LNCAP (cell line): ENCODE measurements around the gene SMCP.

ENCODE experiments used
- TF ChIP-seq, protein P1 (sequence below): fragments of 450-650 bp; IDR thresholded peaks from 2 replicates; pipeline ENCODE4 v1.5.1; 2017; ENCODE audit warnings: mild to moderate bottlenecking

The SMCP gene

DNA sequence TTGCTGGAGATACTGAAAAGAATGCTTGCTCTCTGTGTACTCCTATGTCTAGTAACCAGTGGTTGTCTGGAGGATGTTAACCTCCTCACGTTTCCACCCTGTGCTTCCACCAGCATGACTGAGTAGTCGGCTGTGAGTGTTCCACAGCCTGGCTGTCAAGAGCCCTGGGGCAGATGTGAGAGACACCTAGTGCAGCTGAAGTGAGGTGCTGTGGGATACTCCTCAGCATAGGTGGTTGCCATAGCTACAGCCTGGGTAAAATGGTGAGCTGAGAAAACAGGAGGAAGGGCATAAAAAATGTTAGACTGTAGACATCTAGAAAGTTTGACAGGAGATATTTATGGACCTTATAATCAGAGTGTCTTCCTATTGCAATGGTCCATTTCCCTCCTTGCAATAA lies 46.1 kb downstream of the SMCP start:
- TF ChIP-seq, protein P1, sequence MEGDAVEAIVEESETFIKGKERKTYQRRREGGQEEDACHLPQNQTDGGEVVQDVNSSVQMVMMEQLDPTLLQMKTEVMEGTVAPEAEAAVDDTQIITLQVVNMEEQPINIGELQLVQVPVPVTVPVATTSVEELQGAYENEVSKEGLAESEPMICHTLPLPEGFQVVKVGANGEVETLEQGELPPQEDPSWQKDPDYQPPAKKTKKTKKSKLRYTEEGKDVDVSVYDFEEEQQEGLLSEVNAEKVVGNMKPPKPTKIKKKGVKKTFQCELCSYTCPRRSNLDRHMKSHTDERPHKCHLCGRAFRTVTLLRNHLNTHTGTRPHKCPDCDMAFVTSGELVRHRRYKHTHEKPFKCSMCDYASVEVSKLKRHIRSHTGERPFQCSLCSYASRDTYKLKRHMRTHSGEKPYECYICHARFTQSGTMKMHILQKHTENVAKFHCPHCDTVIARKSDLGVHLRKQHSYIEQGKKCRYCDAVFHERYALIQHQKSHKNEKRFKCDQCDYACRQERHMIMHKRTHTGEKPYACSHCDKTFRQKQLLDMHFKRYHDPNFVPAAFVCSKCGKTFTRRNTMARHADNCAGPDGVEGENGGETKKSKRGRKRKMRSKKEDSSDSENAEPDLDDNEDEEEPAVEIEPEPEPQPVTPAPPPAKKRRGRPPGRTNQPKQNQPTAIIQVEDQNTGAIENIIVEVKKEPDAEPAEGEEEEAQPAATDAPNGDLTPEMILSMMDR, result no peak

DNA sequence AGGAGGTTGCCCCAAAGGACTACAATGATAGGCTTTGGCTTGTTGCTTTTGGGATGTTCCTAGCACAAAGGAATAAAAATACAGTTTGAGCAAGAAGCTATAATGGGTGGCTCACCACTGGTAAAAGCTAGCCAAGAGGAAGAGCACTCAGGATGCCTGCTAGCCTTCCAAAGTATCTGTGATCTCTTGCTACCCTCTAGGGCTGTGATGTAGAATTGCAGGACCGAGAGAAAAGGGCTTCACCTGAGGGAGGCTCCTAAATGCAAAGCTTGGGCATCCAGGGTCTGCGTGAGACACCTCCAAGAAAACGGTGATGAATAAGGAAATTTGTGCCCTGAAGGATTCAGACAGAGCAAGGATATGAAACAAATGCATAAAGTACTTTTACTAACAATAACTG lies 48.0 kb downstream of the SMCP start:
- TF ChIP-seq, protein P1, result peak; percentile 46; the same call in 1 of the 2 replicates

DNA sequence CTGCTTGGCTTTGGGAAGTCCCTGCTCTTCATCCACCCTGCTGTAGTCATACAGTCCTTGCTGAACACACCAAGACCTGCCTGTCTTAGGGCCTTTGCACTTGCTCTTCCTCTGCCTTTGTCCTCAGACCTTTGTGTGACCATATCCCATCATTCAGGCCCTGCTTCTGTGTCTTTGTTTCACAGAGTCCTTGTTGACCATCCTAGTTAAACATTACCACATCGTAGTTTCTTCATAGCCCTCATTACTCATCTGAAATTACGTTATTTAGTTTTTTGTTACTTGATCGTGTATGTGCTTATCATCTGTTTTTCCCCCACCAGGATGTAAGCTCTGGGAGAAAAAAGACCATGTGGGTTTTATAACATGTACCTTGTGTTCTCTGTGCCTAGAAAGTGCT lies 50.5 kb downstream of the SMCP start:
- TF ChIP-seq, protein P1, result no peak

DNA sequence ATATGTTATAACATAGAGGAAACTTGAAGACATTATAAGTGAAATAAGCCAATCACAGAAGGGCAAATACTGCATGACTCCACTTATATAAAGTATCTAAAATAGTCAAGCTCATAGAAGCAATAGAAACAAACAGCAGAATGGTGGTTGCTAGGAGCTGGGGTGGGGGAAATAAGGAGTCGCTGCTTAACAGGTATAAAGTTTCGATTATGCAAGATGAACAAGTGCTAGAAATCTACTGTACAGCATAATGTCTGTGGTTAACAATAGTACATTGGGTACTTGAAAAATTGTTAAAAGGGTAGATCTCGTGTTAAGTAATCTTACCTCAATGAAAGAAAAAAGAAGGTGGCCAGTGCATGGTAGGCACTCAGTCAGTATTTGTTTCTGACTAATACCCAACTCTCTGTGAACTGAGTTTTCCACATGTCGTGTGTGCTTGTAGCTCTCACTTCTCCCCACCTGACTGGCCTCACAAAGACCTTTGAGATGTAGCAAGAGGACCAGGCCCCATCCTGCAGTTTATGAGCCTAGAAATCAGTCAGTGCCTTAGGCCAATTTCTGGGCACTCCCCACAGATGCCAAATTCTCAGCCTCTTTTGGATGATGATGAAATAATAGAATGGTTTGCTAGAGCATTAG lies 54.2 kb downstream of the SMCP start:
- TF ChIP-seq, protein P1, result no peak

DNA sequence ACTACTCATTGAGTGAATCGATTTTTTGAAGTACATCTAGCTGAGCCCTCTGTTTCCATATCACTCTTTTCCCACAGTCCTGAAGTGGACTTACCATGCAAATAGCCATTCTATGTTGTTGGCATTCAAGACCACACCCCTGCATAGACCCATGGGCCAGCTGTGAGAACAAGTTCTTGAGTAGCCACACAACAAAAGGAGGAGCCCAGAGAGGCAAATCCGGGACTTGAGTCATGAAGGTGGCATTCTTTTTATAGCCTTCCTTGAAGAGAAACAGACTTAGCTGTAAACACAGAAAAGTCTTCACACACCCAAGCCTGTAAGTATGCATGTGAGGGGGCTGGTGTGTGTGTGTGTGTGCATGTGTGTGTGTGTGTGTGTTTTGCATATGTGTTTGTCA lies 55.1 kb downstream of the SMCP start:
- TF ChIP-seq, protein P1, result no peak
